ENCODE data around the gene DENND2A.

DNA sequence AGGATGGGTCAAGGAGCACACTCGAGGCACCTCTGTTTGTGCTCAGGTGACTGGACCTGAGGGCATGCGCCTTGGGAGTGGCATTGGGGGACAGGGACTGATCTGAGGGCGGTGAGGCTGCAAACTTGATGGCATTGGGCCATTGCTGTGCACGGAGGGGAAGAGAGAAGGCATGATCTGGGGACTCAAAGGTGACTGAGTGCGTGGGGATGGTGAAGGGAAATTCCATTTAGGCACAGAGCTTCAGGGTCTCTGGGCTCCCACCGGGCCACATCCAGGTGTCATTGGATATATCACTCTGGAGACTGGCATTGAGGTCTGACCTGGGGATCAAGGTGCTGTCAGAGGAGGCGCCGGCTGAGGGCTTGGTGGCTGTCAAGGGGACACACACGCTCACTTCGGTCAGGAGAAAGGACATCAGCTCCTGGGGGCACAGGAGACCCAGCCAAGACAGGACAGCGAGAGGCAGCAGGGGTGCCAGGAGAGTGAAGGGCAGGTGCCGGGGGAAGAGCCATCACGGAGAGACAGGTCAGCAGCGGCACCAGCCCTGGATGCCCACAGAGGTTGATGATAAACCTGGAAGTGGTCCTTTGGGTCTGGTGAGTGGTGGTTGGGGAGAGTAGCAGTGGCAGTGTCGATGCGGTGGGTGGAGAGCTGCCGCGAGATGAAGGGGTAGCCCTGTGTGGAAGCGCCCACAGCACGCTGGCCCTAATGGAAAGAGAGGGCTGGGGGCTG, 37.6 kb upstream of the DENND2A start:
- TF ChIP-seq, protein P1, sequence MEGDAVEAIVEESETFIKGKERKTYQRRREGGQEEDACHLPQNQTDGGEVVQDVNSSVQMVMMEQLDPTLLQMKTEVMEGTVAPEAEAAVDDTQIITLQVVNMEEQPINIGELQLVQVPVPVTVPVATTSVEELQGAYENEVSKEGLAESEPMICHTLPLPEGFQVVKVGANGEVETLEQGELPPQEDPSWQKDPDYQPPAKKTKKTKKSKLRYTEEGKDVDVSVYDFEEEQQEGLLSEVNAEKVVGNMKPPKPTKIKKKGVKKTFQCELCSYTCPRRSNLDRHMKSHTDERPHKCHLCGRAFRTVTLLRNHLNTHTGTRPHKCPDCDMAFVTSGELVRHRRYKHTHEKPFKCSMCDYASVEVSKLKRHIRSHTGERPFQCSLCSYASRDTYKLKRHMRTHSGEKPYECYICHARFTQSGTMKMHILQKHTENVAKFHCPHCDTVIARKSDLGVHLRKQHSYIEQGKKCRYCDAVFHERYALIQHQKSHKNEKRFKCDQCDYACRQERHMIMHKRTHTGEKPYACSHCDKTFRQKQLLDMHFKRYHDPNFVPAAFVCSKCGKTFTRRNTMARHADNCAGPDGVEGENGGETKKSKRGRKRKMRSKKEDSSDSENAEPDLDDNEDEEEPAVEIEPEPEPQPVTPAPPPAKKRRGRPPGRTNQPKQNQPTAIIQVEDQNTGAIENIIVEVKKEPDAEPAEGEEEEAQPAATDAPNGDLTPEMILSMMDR (conservative IDR thresholded peaks at IDR 0.05; ENCODE audit: low read depth, low read length), result no peak
- no peak for TF ChIP-seq EZH2 (IDR thresholded peaks at IDR 0.05; ENCODE audit: borderline replicate concordance, low read depth, low read length, poor library complexity, severe bottlenecking)
